GM15510 (cell line): ENCODE data around the gene MAFB.

Experiments
- POLR2A ChIP-seq: IDR thresholded peaks from 3 replicates; pipeline ENCODE4 v1.6.1; 2011; ENCODE audit warnings: borderline replicate concordance; ENCODE audit not compliant: insufficient read length; ENCODE audit errors: extremely low read depth

MAFB gene

GRCh38 chr20:40663304-40663790, 25.7 kb downstream of the MAFB start:
- TF ChIP-seq POLR2A, result no peak

GRCh38 chr20:40659567-40659966, 29.5 kb downstream of the MAFB start:
- TF ChIP-seq POLR2A, result no peak

- no peak for TF ChIP-seq POLR2A
Measured at GRCh38 chr20:40658509-40658908, 30.5 kb downstream of the MAFB start.

- no peak for TF ChIP-seq POLR2A
Measured at GRCh38 chr20:40657526-40657925, 31.5 kb downstream of the MAFB start.

GRCh38 chr20:40655451-40655850, 33.6 kb downstream of the MAFB start:
- no peak for TF ChIP-seq POLR2A

- TF ChIP-seq POLR2A, result no peak
Measured at GRCh38 chr20:40654876-40655275, 34.2 kb downstream of the MAFB start.

- TF ChIP-seq POLR2A, result no peak
Measured at GRCh38 chr20:40652441-40652987, 36.5 kb downstream of the MAFB start.

- no peak for TF ChIP-seq POLR2A
Measured at GRCh38 chr20:40651151-40651550, 37.9 kb downstream of the MAFB start.

GRCh38 chr20:40650707-40651106, 38.3 kb downstream of the MAFB start:
- no peak for TF ChIP-seq POLR2A

- TF ChIP-seq POLR2A, result no peak
Measured at GRCh38 chr20:40648210-40649072, 40.6 kb downstream of the MAFB start.

- TF ChIP-seq POLR2A, result no peak
Measured at GRCh38 chr20:40646813-40647212, 42.2 kb downstream of the MAFB start.

GRCh38 chr20:40646361-40646760, 42.7 kb downstream of the MAFB start:
- TF ChIP-seq POLR2A, result no peak

- TF ChIP-seq POLR2A, result no peak
Measured at GRCh38 chr20:40644863-40645262, 44.2 kb downstream of the MAFB start.

GRCh38 chr20:40643891-40644290, 45.1 kb downstream of the MAFB start:
- TF ChIP-seq POLR2A, result no peak

- no peak for TF ChIP-seq POLR2A
Measured at GRCh38 chr20:40641809-40642208, 47.2 kb downstream of the MAFB start.

- TF ChIP-seq POLR2A, result no peak
Measured at GRCh38 chr20:40641202-40641601, 47.8 kb downstream of the MAFB start.

GRCh38 chr20:40640667-40641066, 48.4 kb downstream of the MAFB start:
- TF ChIP-seq POLR2A, result no peak

- no peak for TF ChIP-seq POLR2A
Measured at GRCh38 chr20:40639676-40640355, 49.2 kb downstream of the MAFB start.
